SU-DHL-6 (cell line): Measurements from ENCODE around the gene AKR7A3.

Experiments used
- H2AFZ ChIP-seq: fragments of 200-600 bp; sonication (generic); 2 replicates; pipeline ENCODE4 v1.6.1; 2014; ENCODE audit warnings: low read depth, mild to moderate bottlenecking, moderate library complexity, mixed read lengths, antibody characterized with exemption, low read length; ENCODE audit not compliant: severe bottlenecking
- H3F3A ChIP-seq: fragments of 200-600 bp; shearing (Covaris generic); 2 replicates; pipeline ENCODE4 v1.6.0; 2016; ENCODE audit warnings: antibody characterized with exemption, mild to moderate bottlenecking; ENCODE audit not compliant: insufficient read depth
- H3K27ac ChIP-seq: fragments of 200-600 bp; sonication (generic); 2 replicates; pipeline ENCODE4 v1.5.1; 2016; ENCODE audit warnings: low read depth, mild to moderate bottlenecking, low read length, moderate library complexity, mixed read lengths
- H3K27me3 ChIP-seq: fragments of 200-600 bp; sonication (generic), shearing (Covaris generic); 2 replicates; pipeline ENCODE4 v1.6.0; 2014; ENCODE audit warnings: mild to moderate bottlenecking, low read length
- H3K36me3 ChIP-seq: fragments of 200-600 bp; sonication (generic); 2 replicates; pipeline ENCODE4 v1.6.1; 2014; ENCODE audit warnings: mild to moderate bottlenecking, low read length, mixed read lengths
- H3K4me2 ChIP-seq: fragments of 300-600, 200-600 bp; shearing (Covaris generic), sonication (generic); 2 replicates; pipeline ENCODE4 v1.6.0; 2014; ENCODE audit warnings: low read length, low read depth, mild to moderate bottlenecking; ENCODE audit not compliant: poor library complexity, severe bottlenecking
- H3K4me3 ChIP-seq: fragments of 200-600 bp; sonication (generic); 2 replicates; pipeline ENCODE4 v1.5.1; 2014; ENCODE audit warnings: antibody characterized with exemption, low read length, mild to moderate bottlenecking, mixed read lengths; ENCODE audit not compliant: insufficient read depth, poor library complexity, severe bottlenecking
- H3K79me2 ChIP-seq: fragments of 200-600 bp; sonication (generic); 2 replicates; pipeline ENCODE4 v1.6.1; 2014; ENCODE audit warnings: mild to moderate bottlenecking, low read length, moderate library complexity; ENCODE audit not compliant: insufficient read depth
- H3K9ac ChIP-seq: fragments of 200-600 bp; sonication (generic); 2 replicates; pipeline ENCODE4 v1.7.0; 2014; ENCODE audit warnings: mild to moderate bottlenecking, low read length
- H3K9me2 ChIP-seq: fragments of 200-600 bp; sonication (generic); replicated peaks from 2 replicates; pipeline ENCODE4 v1.6.1; 2014; ENCODE audit warnings: low read length; ENCODE audit not compliant: insufficient read depth
- H3K9me3 ChIP-seq: fragments of 200-600 bp; sonication (generic); 2 replicates; pipeline ENCODE4 v1.6.1; 2014; ENCODE audit warnings: low read length, mixed read lengths; ENCODE audit not compliant: insufficient read depth
- H4K20me1 ChIP-seq: fragments of 200-600 bp; sonication (generic); 2 replicates; pipeline ENCODE4 v1.6.1; 2014; ENCODE audit warnings: low read depth, mild to moderate bottlenecking, antibody characterized with exemption, low read length, moderate library complexity, mixed read lengths
- EZH2phosphoT487 ChIP-seq: fragments of 200-600 bp; sonication (generic), shearing (Covaris generic); conservative IDR thresholded peaks from 2 replicates; pipeline ENCODE4 v1.6.1; 2018; ENCODE audit warnings: mild to moderate bottlenecking, antibody characterized with exemption, low read length, moderate library complexity, mixed read lengths
- TF ChIP-seq, protein P1 (sequence below): fragments of 200-600 bp; sonication (generic); IDR thresholded peaks from one replicate; pipeline ENCODE4 v1.5.1; 2017; ENCODE audit warnings: antibody characterized with exemption, mild to moderate bottlenecking, low read length, moderate library complexity; ENCODE audit not compliant: insufficient read depth, poor library complexity, severe bottlenecking

Gene AKR7A3

DNA sequence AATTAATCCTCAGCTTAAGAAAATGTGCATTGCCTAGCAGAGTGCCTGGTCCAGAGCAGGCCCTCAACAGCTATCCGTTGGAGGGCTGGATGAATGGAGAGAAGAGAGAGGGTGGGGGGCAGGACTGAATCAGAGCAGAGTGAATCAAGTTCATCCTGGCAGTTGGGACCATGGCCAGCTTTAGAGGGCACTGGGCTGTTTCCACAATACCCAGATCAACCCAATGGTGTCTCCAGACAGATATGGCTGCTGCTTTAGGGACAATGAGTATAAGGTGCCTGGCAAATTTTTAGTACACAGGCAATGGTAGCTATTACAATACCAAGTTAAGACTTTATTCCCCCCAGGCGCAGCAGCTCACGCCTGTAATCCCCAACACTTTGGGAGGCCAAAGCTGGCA, 54.3 kb downstream of the AKR7A3 start:
- Histone ChIP-seq H2AFZ (no peak overlapping the region), H3K79me2 (no peaks in the 10 kb centered on the region), H4K20me1 (no peaks in the 10 kb centered on the region), H3K9me2 (no peaks in the 10 kb centered on the region), H3K27me3 (no peaks in the 10 kb centered on the region), H3K36me3 (peaks cover 13% of the 10 kb centered on the region; the same call in 1 of the 2 replicates), H3F3A (no peaks in the 10 kb centered on the region), H3K4me3 (no peak overlapping the region), H3K27ac (no peak overlapping the region), H3K4me2 (no peak overlapping the region), H3K9ac (no peak overlapping the region), H3K9me3 (no peaks in the 10 kb centered on the region)
- no peak for TF ChIP-seq EZH2phosphoT487
- TF ChIP-seq, protein P1, sequence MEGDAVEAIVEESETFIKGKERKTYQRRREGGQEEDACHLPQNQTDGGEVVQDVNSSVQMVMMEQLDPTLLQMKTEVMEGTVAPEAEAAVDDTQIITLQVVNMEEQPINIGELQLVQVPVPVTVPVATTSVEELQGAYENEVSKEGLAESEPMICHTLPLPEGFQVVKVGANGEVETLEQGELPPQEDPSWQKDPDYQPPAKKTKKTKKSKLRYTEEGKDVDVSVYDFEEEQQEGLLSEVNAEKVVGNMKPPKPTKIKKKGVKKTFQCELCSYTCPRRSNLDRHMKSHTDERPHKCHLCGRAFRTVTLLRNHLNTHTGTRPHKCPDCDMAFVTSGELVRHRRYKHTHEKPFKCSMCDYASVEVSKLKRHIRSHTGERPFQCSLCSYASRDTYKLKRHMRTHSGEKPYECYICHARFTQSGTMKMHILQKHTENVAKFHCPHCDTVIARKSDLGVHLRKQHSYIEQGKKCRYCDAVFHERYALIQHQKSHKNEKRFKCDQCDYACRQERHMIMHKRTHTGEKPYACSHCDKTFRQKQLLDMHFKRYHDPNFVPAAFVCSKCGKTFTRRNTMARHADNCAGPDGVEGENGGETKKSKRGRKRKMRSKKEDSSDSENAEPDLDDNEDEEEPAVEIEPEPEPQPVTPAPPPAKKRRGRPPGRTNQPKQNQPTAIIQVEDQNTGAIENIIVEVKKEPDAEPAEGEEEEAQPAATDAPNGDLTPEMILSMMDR: no peak
